Activated CD8-positive, alpha-beta T cell treated with anti-CD3 and anti-CD28 coated beads for 36 hours (primary cell): ENCODE data around the gene MBP. TPM values are rescaled to one million over a fixed set of nuclear protein-coding genes. Genes with fewer than 3 reads are reported as not detected.

Experiments
- ATAC-seq: fragments of 200-7000 bp; cut with Tn5 transposase; one replicate; pipeline ENCODE4 v1.10.0; 2021; ENCODE audit warnings: mild to moderate bottlenecking, moderate library complexity
- CTCF ChIA-PET: fragments of 350-600 bp; sonication (Branson Sonifier 250); formaldehyde crosslinking; loops from one replicate; lab custom pipeline; 2021; ENCODE audit warnings: antibody characterized with exemption; lab: Charles Lee
- POLR2A ChIA-PET: fragments of 350-600 bp; sonication (Branson Sonifier 250); formaldehyde crosslinking; loops from one replicate; lab custom pipeline; 2021; ENCODE audit warnings: antibody characterized with exemption; lab: Charles Lee
- DNase-seq: peaks from one replicate; pipeline ENCODE4 v3.0.0-alpha.2; 2020
- H3K27ac Mint-ChIP-seq: one replicate; pipeline ENCODE4 v1.8.0; 2021; ENCODE audit warnings: mild to moderate bottlenecking, mixed read lengths
- H3K27me3 Mint-ChIP-seq: one replicate; pipeline ENCODE4 v1.8.0; 2021; ENCODE audit warnings: mixed read lengths
- H3K36me3 Mint-ChIP-seq: one replicate; pipeline ENCODE4 v1.8.0; 2021; ENCODE audit warnings: low read depth, mixed read lengths
- H3K4me1 Mint-ChIP-seq: one replicate; pipeline ENCODE4 v1.8.0; 2021; ENCODE audit warnings: low read depth, mixed read lengths
- H3K4me3 Mint-ChIP-seq: one replicate; pipeline ENCODE4 v1.8.0; 2021; ENCODE audit warnings: mild to moderate bottlenecking, moderate library complexity, mixed read lengths
- H3K9me3 Mint-ChIP-seq: one replicate; pipeline ENCODE4 v1.8.0; 2021; ENCODE audit warnings: mixed read lengths
- intact Hi-C: fragments of 100-400 bp; cut with micrococcal nuclease; formaldehyde crosslinking; loops from one replicate; pipeline ENCODE4 v1.10.0; 2022
- total RNA-seq, 2 experiments: library from RNA; stranded (reverse); gene quantifications; one replicate each; pipeline ENCODE4 v1.2.3, GENCODE V29; 2021
- TF ChIP-seq, protein P1 (sequence below): fragments of 200-600 bp; IDR thresholded peaks from one replicate; pipeline ENCODE4 v1.8.0; 2022; ENCODE audit warnings: antibody characterized with exemption, mild to moderate bottlenecking

Gene MBP
- total RNA-seq, 2 experiments from 2014 or later: 39.9 to 41.5 TPM

DNA sequence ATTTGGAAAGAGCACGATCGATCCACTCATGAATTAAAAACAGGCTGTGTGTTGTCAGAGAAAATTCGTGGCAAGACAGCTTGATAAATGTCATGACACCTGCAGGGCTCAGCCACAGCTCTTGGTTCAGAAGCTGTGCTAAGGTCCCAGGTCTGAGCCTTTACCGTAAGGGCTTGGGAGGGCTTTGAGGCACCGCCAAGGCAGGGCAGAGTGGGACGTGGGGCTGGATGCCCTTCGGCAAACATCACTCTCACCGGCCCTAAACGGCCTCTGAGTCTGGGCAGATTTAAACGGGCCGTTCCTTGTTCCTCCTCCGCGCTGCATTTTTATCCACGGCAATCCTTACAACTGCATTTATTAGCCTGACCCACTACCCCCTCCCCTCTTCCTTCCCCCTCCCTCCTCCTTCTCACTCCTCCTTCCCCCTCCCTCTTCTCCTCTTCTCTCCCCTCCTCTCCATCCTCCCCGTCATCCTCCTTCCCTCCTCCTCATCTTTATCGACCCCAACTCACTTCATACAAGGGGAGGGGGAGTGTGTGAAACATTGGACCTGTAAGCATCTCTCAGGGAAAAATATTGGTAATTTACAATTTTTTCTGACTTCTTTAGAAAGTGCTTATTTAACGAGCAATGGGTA is 33.9 kb downstream of the MBP start:
- peak overlapping the region; percentile 64 for H3K4me3 Mint-ChIP-seq
- intact Hi-C loops: no loop called here
- peaks cover 91% of the 10 kb centered on the region for H3K4me1 Mint-ChIP-seq
- ChIA-PET POLR2A (interaction anchor here (1.2 to 20.2 kb wide), 3 partner anchors 25 to 36 kb away, joined by 3 to 337 read pairs (median 9); partner anchors contain the start of gene MBP), CTCF (interaction anchor here (0.8 to 1.6 kb wide), 5 partner anchors 12 to 98 kb away, joined by 3 to 7 read pairs (median 3); no protein-coding TSS in a partner anchor)
- TF ChIP-seq, protein P1, sequence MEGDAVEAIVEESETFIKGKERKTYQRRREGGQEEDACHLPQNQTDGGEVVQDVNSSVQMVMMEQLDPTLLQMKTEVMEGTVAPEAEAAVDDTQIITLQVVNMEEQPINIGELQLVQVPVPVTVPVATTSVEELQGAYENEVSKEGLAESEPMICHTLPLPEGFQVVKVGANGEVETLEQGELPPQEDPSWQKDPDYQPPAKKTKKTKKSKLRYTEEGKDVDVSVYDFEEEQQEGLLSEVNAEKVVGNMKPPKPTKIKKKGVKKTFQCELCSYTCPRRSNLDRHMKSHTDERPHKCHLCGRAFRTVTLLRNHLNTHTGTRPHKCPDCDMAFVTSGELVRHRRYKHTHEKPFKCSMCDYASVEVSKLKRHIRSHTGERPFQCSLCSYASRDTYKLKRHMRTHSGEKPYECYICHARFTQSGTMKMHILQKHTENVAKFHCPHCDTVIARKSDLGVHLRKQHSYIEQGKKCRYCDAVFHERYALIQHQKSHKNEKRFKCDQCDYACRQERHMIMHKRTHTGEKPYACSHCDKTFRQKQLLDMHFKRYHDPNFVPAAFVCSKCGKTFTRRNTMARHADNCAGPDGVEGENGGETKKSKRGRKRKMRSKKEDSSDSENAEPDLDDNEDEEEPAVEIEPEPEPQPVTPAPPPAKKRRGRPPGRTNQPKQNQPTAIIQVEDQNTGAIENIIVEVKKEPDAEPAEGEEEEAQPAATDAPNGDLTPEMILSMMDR: no peak
- DNase-seq (no peak), ATAC-seq (no peak)
- peak overlapping the region; percentile 95 for H3K27ac Mint-ChIP-seq
- H3K9me3 Mint-ChIP-seq: no peaks in the 10 kb centered on the region
- H3K27me3 Mint-ChIP-seq: no peaks in the 10 kb centered on the region
- H3K36me3 Mint-ChIP-seq: peaks cover 58% of the 10 kb centered on the region

DNA sequence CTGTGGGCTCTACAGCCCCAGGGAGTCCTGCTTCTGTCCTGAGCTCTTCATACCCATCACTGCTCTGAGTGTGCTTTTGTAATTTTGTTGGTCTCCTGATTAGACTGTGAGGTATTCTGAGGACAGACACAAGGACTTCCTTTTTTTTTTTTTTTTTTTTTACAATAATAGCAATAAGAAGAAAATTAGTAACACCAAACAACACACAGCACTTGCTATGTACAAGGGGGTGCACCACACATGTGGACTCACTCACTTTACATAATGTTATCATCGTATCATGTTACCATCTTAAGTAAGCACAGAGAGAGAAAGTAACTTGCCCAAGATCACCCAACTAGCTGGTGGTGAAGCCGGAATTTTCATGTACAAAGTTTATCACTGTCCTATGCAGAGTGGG is 34.6 kb downstream of the MBP start:
- H3K4me1 Mint-ChIP-seq: peaks cover 88% of the 10 kb centered on the region
- DNase-seq (no peak), ATAC-seq (no peak)
- intact Hi-C loops: no loop called here
- peak overlapping the region; percentile 74 for H3K27ac Mint-ChIP-seq
- ChIA-PET CTCF (interaction anchor here (0.8 to 1.6 kb wide), 7 partner anchors 11 to 98 kb away, joined by 3 to 7 read pairs (median 3); no protein-coding TSS in a partner anchor), POLR2A (interaction anchor here (0.9 to 20.2 kb wide), 5 partner anchors 9 to 35 kb away, joined by 3 to 337 read pairs (median 4); partner anchors contain the start of gene MBP)
- TF ChIP-seq, protein P1: no peak
- peaks cover 52% of the 10 kb centered on the region for H3K36me3 Mint-ChIP-seq
- H3K27me3 Mint-ChIP-seq: no peaks in the 10 kb centered on the region
- no peak overlapping the region for H3K4me3 Mint-ChIP-seq
- H3K9me3 Mint-ChIP-seq: no peaks in the 10 kb centered on the region

DNA sequence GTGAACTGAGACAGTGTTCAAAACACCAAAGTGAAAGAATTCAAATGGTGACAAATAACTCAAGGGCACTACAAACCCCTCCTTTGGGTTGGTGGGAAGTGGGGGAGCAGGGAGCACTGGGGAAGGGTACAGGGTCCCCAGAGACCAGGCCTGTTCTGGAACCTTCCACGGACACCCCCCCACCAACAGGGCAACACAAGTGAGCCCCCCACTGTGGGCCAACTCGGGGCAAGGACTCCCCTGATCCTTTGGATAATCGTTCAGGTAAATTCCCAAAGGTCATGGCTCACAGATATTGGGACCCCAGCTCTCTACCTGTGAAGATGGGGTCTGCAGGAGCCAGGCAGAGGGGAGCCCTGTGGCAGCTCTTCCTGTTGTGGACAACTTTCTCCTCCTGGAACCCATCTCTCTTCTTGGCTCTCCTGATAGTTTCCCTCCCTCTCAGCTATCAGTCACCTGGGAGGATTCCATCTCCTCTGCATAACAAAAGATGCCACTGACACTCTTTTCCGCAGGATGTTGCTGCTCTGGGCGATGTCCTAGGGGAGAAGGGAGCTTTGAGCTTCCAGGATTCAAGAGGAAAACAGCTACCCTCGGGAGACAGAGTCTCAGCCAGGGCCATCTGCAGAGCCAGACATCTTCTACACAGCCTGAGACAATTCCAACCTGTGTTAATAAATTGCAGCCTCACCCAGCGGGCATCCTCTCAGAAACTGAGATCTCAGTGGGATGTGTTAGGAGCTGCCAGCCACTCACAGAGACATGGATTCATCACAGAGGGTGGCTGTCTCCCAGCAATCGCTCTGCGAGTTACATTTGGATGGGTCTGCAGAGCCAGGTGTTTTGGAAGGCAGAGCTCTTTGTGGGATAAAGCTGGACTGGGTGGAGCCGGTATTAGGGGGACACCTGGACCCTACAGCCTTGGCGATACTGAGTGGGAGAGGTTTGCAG is 35.4 kb downstream of the MBP start:
- TF ChIP-seq, protein P1: no peak
- no peak for DNase-seq
- intact Hi-C loops: no loop called here
- peaks cover 53% of the 10 kb centered on the region for H3K36me3 Mint-ChIP-seq
- peak overlapping the region; percentile 62 for H3K27ac Mint-ChIP-seq
- H3K4me1 Mint-ChIP-seq: peaks cover 89% of the 10 kb centered on the region
- POLR2A ChIA-PET: interaction anchor here (0.9 to 20.2 kb wide), 7 partner anchors 10 to 34 kb away, joined by 3 to 337 read pairs (median 4); partner anchors contain the start of gene MBP
- H3K4me3 Mint-ChIP-seq: no peak overlapping the region
- no peaks in the 10 kb centered on the region for H3K9me3 Mint-ChIP-seq
- ATAC-seq: no peak
- H3K27me3 Mint-ChIP-seq: no peaks in the 10 kb centered on the region
- CTCF ChIA-PET: interaction anchor here (0.6 to 1.6 kb wide), 10 partner anchors 10 to 97 kb away, joined by 3 to 7 read pairs (median 3); no protein-coding TSS in a partner anchor

DNA sequence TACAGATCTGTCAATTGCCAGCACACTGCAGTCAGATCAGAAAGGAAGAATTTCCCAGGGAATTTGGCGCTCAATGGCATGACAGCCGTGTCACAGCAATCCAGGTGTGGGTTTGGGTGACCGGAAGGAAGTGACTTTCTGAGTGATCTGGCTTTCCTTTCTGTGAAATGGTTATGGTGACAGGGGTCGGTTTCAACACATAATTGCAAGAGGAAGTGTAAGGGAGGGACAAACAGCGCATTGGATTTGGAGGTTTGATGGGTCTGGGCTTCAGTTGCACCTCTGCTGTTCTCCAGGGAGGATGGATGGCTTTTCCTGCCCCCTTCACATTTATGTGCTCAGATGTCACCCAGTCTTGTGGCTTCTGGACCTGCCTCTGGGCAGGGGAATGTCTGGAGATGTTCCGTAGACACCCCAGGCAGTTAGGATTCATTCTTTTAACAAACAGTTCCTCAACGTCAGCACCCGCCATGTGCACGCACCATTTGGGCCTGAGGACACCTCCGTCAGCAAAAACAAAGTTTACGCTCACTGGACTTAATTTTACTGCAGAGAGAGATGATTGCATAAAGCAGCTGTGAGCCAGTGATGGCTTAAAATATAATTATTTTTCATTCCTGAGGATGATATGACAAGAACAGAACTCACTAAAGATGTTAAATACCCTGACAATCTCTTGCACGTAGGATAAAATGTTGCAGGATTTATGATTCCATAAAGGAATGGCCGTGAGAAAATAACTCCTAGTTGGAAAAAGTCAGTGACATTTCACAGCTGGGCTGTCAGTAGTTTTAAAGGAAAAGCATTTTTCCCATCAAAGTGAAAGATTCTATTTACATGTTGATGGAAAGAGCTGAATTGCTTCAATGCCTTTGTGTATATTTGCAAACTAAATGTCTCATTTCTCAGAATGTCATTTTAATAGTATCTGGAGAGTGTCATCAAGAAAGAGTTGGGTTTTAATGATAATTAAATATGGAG is 36.9 kb downstream of the MBP start:
- H3K36me3 Mint-ChIP-seq: peaks cover 53% of the 10 kb centered on the region
- H3K9me3 Mint-ChIP-seq: no peaks in the 10 kb centered on the region
- POLR2A ChIA-PET: interaction anchor here (0.8 to 20.2 kb wide), 5 partner anchors 23 to 35 kb away, joined by 3 to 337 read pairs (median 3); partner anchors contain the start of gene MBP
- intact Hi-C loops: no loop called here
- TF ChIP-seq, protein P1: no peak
- H3K4me1 Mint-ChIP-seq: peaks cover 82% of the 10 kb centered on the region
- H3K27ac Mint-ChIP-seq: peak overlapping the region; percentile 73
- H3K4me3 Mint-ChIP-seq: no peak overlapping the region
- H3K27me3 Mint-ChIP-seq: no peaks in the 10 kb centered on the region
- DNase-seq (no peak), ATAC-seq (no peak)
- CTCF ChIA-PET: interaction anchor here (0.9 to 1.3 kb wide), 4 partner anchors 11 to 95 kb away, joined by 3 to 4 read pairs (median 3); no protein-coding TSS in a partner anchor
